GM18507 (cell line): ENCODE measurements around the gene STXBP6.
"Not testable (repeated sequence)": the region's sequence is repeated elsewhere in the genome, so short reads cannot be mapped to it uniquely, and the experiment has no call there.

Experiments used
- DNase-seq: peaks from one replicate; pipeline ENCODE4 v3.0.0; 2011; ENCODE audit warnings: low read depth; ENCODE audit not compliant: insufficient read length; ENCODE audit errors: extremely low spot score
- FAIRE-seq: peaks from 2 replicates; lab custom pipeline; 2011; peaks lifted over from hg19 to GRCh38; lab: Jason Lieb, UNC

The STXBP6 gene

GRCh38 chr14:24964048-24964447, 85.9 kb downstream of the STXBP6 start:
- DNase-seq = no peak
- FAIRE-seq = no peak

- not testable (repeated sequence) for DNase-seq, FAIRE-seq
Measured at GRCh38 chr14:24962118-24962517, 87.8 kb downstream of the STXBP6 start.

GRCh38 chr14:24960816-24961215, 89.1 kb downstream of the STXBP6 start:
- DNase-seq (no peak), FAIRE-seq (no peak)

GRCh38 chr14:24959791-24960331, 90.1 kb downstream of the STXBP6 start:
- peak; percentile 62 for FAIRE-seq
- no peak for DNase-seq

GRCh38 chr14:24958271-24958670, 91.7 kb downstream of the STXBP6 start:
- FAIRE-seq = no peak
- DNase-seq = no peak

- DNase-seq (no peak), FAIRE-seq (no peak)
Measured at GRCh38 chr14:24957814-24958213, 92.1 kb downstream of the STXBP6 start.

GRCh38 chr14:24956104-24956503, 93.8 kb downstream of the STXBP6 start:
- DNase-seq (no peak), FAIRE-seq (no peak)

- FAIRE-seq (no peak), DNase-seq (no peak)
Measured at GRCh38 chr14:24954700-24955037, 95.3 kb downstream of the STXBP6 start.

GRCh38 chr14:24954037-24954699, 95.8 kb downstream of the STXBP6 start:
- no peak for DNase-seq
- peak; percentile 29 for FAIRE-seq

GRCh38 chr14:24952851-24953666, 96.9 kb downstream of the STXBP6 start:
- no peak for DNase-seq
- no peak for FAIRE-seq

GRCh38 chr14:24948261-24948847, 101.6 kb downstream of the STXBP6 start:
- DNase-seq (no peak), FAIRE-seq (no peak)

GRCh38 chr14:24947131-24947530, 102.8 kb downstream of the STXBP6 start:
- DNase-seq = no peak
- no peak for FAIRE-seq

- DNase-seq (no peak), FAIRE-seq (no peak)
Measured at GRCh38 chr14:24944800-24945199, 105.1 kb downstream of the STXBP6 start.

- DNase-seq = no peak
- FAIRE-seq = no peak
Measured at GRCh38 chr14:24943024-24943423, 106.9 kb downstream of the STXBP6 start.

GRCh38 chr14:24941719-24942118, 108.2 kb downstream of the STXBP6 start:
- DNase-seq (no peak), FAIRE-seq (peak; percentile 38)

GRCh38 chr14:24940213-24940783, 109.6 kb downstream of the STXBP6 start:
- DNase-seq (no peak), FAIRE-seq (no peak)

GRCh38 chr14:24938593-24938992, 111.4 kb downstream of the STXBP6 start:
- FAIRE-seq (no peak), DNase-seq (no peak)

GRCh38 chr14:24937300-24937699, 112.6 kb downstream of the STXBP6 start:
- no peak for DNase-seq
- FAIRE-seq = no peak

- FAIRE-seq, DNase-seq: not testable (repeated sequence)
Measured at GRCh38 chr14:24936773-24937172, 113.2 kb downstream of the STXBP6 start.

- no peak for DNase-seq
- no peak for FAIRE-seq
Measured at GRCh38 chr14:24935796-24936195, 114.2 kb downstream of the STXBP6 start.
